ENCODE results near the gene ANGPTL2.

DNA sequence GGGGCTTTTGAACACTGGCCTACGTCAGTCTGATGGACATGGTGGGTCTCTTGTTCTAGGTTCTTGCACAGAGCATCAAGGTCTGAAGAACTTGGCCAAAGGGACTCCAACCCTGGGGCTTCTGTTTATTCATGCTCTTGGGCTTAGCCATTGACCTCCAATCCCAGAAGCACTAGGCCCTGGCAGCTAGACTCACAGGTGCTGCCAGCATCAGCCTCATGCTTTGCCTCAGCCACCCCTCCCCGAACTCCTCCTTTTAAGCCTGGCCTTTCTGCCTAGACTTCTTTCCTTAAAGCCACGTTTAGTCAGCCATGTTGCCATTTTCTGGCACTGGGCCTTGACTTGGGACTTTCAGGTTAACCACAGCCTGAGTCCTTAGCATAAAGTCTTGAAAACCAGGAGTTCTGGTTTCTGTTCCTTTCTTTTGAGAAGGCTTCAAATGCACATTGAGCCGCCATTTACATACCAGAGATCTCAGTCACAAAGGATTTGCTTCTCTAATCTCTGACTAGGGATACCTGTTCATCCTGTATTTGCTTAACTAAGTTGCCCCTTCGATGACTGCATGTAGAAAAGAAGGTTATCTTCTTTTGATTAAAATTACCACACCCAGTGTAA lies 54.7 kb downstream of the ANGPTL2 start:
- TF ChIP-seq, protein P1, sequence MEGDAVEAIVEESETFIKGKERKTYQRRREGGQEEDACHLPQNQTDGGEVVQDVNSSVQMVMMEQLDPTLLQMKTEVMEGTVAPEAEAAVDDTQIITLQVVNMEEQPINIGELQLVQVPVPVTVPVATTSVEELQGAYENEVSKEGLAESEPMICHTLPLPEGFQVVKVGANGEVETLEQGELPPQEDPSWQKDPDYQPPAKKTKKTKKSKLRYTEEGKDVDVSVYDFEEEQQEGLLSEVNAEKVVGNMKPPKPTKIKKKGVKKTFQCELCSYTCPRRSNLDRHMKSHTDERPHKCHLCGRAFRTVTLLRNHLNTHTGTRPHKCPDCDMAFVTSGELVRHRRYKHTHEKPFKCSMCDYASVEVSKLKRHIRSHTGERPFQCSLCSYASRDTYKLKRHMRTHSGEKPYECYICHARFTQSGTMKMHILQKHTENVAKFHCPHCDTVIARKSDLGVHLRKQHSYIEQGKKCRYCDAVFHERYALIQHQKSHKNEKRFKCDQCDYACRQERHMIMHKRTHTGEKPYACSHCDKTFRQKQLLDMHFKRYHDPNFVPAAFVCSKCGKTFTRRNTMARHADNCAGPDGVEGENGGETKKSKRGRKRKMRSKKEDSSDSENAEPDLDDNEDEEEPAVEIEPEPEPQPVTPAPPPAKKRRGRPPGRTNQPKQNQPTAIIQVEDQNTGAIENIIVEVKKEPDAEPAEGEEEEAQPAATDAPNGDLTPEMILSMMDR (IDR thresholded peaks at IDR 0.05; ENCODE audit: low read depth, low read length, poor library complexity, severe bottlenecking), result no peak
- no peak for TF ChIP-seq EZH2phosphoT487 (IDR thresholded peaks at IDR 0.05; ENCODE audit: borderline replicate concordance, low read length)
